ENCODE measurements around the gene TFAP2D. TPM values are rescaled to one million over a fixed set of nuclear protein-coding genes. Genes with fewer than 3 reads are reported as not detected.

The TFAP2D gene
- not detected for total RNA-seq

GRCh38 chr6:50713226-50713625, at the start of gene TFAP2D:
TSS of gene TFAP2D (plus strand) at chr6:50713526. CDS start at chr6:50714056, 530 bp downstream.
- DNase-seq (ENCODE audit: low spot score) (no peak), ATAC-seq (no peak)
- Mint-ChIP-seq H3K27me3 (peaks cover 29 to 58% of the 10 kb centered on the region in 2 donors), H3K36me3 (peaks cover 26% of the 10 kb centered on the region), H3K9me3 (peaks cover 13% of the 10 kb centered on the region), H3K27ac (no peak within 1 kb of the TSS), H3K4me3 (no peak within 1 kb of the TSS), H3K4me1 (ENCODE audit: low read depth in 2 of 2) (no peaks in the 10 kb centered on the region)

GRCh38 chr6:50663806-50664205, 49.5 kb upstream of the TFAP2D start:
- DNase-seq (ENCODE audit: low spot score) (no peak), ATAC-seq (no peak)
- no peak overlapping the region for H3K27ac Mint-ChIP-seq
- H3K4me3 Mint-ChIP-seq: no peak overlapping the region
- H3K9me3 Mint-ChIP-seq: peaks cover under 1% of the 10 kb centered on the region
- H3K4me1 Mint-ChIP-seq (ENCODE audit: low read depth in 2 of 2): no peaks in the 10 kb centered on the region
- H3K27me3 Mint-ChIP-seq: no peaks in the 10 kb centered on the region
- H3K36me3 Mint-ChIP-seq: peaks cover 2% of the 10 kb centered on the region

DNA sequence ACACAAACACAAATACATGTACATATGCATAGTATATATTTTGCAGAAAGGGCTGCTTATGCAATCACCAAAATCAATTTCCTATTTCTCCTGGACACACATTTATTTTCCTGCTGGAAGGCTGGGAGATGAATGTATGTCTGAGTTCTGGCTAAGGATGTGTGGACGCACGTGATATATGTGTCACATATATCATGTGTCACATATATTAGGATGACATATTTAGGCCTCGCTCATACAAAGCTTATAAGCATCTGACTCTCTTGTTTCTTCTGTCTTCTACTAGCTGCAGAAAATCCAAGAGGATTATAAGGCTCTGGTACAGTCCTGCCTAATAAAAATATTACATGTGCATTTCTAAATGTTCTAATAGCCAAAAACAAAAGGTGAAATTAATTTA, 47.2 kb upstream of the TFAP2D start:
- H3K9me3 Mint-ChIP-seq: no peaks in the 10 kb centered on the region
- no peak for ATAC-seq
- H3K27ac Mint-ChIP-seq: no peak overlapping the region
- H3K4me3 Mint-ChIP-seq: no peak overlapping the region
- H3K36me3 Mint-ChIP-seq: no peaks in the 10 kb centered on the region
- no peaks in the 10 kb centered on the region for H3K4me1 Mint-ChIP-seq (ENCODE audit: low read depth in 2 of 2)
- H3K27me3 Mint-ChIP-seq: no peaks in the 10 kb centered on the region
- no peak for DNase-seq (ENCODE audit: low spot score)

DNA sequence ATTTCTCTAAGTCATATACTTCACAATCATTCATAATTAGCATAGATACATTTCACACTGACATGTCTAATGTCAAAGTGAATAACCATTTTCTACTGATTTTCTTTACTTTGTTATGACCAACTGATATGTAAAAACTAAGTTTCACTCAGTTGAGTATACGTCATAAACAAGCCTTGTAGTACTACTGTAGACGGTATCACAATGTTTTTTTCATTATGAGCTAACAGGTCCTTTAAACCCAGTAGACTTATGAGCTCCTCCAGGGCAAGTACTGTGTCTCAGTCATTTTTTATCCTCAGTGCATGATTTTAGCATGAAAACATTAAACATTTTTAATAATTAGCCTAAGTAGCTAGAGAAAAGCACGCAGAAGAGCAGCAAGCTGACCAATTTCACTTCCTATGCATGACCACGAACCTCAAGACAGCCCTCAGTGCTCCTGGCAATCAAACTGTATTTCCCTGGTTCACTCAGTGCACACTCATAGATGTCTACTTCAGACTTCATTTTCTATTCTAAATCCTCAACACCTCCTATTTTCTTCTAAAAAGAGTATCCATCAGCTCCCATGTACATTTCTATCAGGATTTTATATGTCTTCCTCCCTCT, 32.0 kb upstream of the TFAP2D start:
- Mint-ChIP-seq H3K9me3 (peaks cover 17% of the 10 kb centered on the region), H3K36me3 (no peaks in the 10 kb centered on the region), H3K4me1 (ENCODE audit: low read depth in 2 of 2) (no peaks in the 10 kb centered on the region), H3K27me3 (no peaks in the 10 kb centered on the region), H3K4me3 (no peak overlapping the region), H3K27ac (no peak overlapping the region)
- ATAC-seq (no peak), DNase-seq (ENCODE audit: low spot score) (no peak)

DNA sequence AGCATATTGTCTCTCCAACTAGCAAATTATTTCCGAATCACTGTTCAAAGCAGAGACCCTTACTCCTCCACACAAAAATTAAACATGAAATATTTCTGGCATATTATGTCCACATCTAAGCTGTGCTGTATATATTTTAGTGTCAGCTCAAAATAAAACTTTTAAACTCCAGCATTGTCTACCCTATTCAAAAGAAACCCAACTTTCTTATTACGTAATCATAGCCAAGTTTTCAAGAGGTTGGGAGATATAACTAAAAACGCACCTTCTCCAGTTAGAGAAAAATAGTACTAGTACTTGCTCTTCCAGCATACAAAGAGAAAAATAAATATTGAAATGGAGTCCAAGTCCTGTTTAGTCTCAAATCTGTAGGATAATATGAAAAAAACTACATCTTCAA, 24.1 kb upstream of the TFAP2D start:
- no peaks in the 10 kb centered on the region for H3K36me3 Mint-ChIP-seq
- H3K4me1 Mint-ChIP-seq (ENCODE audit: low read depth in 2 of 2): no peaks in the 10 kb centered on the region
- H3K27me3 Mint-ChIP-seq: no peaks in the 10 kb centered on the region
- no peak overlapping the region for H3K27ac Mint-ChIP-seq
- peaks cover 9% of the 10 kb centered on the region for H3K9me3 Mint-ChIP-seq
- no peak for ATAC-seq
- no peak overlapping the region for H3K4me3 Mint-ChIP-seq
- DNase-seq (ENCODE audit: low spot score): no peak

GRCh38 chr6:50691814-50692495, 21.4 kb upstream of the TFAP2D start:
- no peak overlapping the region for H3K27ac Mint-ChIP-seq
- no peak for DNase-seq (ENCODE audit: low spot score)
- H3K36me3 Mint-ChIP-seq: no peaks in the 10 kb centered on the region
- no peak for ATAC-seq
- no peak overlapping the region for H3K4me3 Mint-ChIP-seq
- peaks cover 8% of the 10 kb centered on the region for H3K9me3 Mint-ChIP-seq
- no peaks in the 10 kb centered on the region for H3K4me1 Mint-ChIP-seq (ENCODE audit: low read depth in 2 of 2)
- no peaks in the 10 kb centered on the region for H3K27me3 Mint-ChIP-seq

DNA sequence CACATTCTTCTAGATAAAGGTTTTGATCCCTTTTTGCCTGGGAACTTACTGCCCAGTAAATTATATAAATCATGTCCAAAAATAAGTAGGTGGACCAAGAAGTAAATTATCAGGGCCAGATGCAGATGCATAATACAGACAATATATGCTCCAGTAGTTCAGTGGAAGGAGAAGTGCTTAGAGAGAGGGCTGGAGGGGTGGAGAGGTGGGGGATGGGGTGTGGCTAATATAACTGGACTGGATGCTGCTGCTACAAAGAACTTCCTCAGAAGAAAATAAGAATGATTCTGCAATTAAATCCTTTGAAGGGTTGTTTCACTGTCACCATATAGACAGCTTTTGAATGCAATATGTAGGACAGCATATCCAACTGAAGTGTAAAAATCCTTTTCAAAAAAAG, 14.8 kb upstream of the TFAP2D start:
- no peak for DNase-seq (ENCODE audit: low spot score)
- Mint-ChIP-seq H3K4me3 (no peak overlapping the region), H3K27ac (no peak overlapping the region), H3K9me3 (peaks cover 11% of the 10 kb centered on the region), H3K27me3 (no peaks in the 10 kb centered on the region), H3K4me1 (ENCODE audit: low read depth in 2 of 2) (no peaks in the 10 kb centered on the region), H3K36me3 (peaks cover 2% of the 10 kb centered on the region)
- no peak for ATAC-seq

DNA sequence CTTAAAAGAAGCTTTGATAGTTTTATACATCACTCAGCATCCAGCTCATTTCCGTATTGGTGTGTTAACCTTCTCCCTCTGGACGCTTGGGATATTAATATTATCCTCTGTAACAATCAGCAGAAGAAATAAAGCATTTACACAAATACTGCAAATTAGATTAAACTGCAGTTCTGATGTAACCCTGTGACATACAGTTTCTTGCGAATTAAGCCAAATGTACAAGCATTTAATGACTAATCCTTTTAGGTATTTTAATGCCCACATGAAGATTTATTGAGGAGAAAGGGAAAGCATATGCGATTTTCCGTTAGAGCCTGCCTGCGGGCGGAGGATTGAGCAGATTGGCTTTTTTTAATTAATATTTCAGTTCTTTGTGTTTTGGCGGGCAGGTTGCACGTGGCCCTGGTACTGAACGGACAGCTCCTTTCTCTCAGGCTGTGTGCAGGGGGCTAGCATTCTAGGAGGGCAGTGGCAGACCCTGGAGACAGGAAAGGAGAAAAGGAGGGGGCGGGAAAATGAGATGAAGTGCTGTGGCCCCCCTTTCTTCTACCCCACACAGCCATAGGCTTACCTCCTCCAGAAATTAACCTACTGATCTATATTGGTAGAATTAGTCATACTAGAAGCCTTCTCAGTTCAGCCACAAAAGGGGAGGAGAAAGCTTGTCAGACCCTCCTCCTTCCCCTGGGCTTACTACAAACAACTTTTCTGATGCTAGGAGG, 14.1 kb upstream of the TFAP2D start:
- Mint-ChIP-seq H3K4me3 (no peak overlapping the region), H3K4me1 (ENCODE audit: low read depth in 2 of 2) (no peaks in the 10 kb centered on the region), H3K36me3 (peaks cover 4% of the 10 kb centered on the region), H3K27ac (no peak overlapping the region), H3K9me3 (peaks cover 11% of the 10 kb centered on the region), H3K27me3 (no peaks in the 10 kb centered on the region)
- ATAC-seq: no peak
- no peak for DNase-seq (ENCODE audit: low spot score)

DNA sequence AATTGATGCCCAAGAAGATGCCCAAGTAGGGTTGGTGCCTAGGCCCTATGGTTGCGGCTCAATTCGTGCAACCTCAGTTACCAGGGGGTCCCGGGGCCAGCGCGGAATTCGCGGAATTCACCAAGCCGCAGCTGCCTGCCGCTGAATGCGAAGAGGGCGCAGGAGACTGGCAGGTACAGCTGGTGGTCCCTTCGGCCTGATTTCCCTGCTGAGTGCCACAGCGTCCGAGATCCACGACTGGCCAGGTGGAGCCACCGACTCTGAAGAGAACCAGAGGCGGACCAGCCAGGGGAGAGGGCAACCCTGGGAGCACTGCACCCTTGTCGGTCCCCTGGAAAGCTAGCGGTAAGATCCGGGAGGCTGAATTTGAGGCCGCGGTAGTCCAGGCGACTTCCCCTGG, 6.8 kb upstream of the TFAP2D start:
- peaks cover 22 to 34% of the 10 kb centered on the region in 2 donors for H3K27me3 Mint-ChIP-seq
- no peak overlapping the region for H3K27ac Mint-ChIP-seq
- H3K36me3 Mint-ChIP-seq: peaks cover 18% of the 10 kb centered on the region
- ATAC-seq (no peak), DNase-seq (ENCODE audit: low spot score) (no peak)
- no peaks in the 10 kb centered on the region for H3K4me1 Mint-ChIP-seq (ENCODE audit: low read depth in 2 of 2)
- H3K9me3 Mint-ChIP-seq: peaks cover 13% of the 10 kb centered on the region
- H3K4me3 Mint-ChIP-seq: no peak overlapping the region

DNA sequence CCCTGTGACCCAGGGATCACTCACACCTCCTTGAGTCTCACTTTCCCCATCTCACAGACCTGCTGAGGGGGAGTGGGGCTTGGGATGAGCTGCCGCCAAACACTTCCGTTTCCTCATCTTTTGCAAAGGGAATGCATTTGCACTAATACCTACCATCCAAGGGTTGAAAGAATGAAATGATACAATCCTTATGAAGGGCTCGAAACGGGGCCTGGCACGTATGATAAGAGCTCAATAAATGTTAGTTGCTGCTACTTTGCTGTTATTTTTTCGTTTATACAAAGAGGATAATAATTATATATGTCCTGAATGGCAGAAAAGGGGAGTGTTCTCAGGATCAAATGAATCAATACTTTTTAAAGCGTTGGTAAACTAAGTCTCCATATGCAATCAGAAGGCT, 6.1 kb upstream of the TFAP2D start:
- no peak overlapping the region for H3K4me3 Mint-ChIP-seq
- H3K9me3 Mint-ChIP-seq: peaks cover 13% of the 10 kb centered on the region
- no peak for ATAC-seq
- H3K27me3 Mint-ChIP-seq: peaks cover 22 to 34% of the 10 kb centered on the region in 2 donors
- no peak for DNase-seq (ENCODE audit: low spot score)
- H3K36me3 Mint-ChIP-seq: peaks cover 18% of the 10 kb centered on the region
- H3K27ac Mint-ChIP-seq: no peak overlapping the region
- H3K4me1 Mint-ChIP-seq (ENCODE audit: low read depth in 2 of 2): no peaks in the 10 kb centered on the region

DNA sequence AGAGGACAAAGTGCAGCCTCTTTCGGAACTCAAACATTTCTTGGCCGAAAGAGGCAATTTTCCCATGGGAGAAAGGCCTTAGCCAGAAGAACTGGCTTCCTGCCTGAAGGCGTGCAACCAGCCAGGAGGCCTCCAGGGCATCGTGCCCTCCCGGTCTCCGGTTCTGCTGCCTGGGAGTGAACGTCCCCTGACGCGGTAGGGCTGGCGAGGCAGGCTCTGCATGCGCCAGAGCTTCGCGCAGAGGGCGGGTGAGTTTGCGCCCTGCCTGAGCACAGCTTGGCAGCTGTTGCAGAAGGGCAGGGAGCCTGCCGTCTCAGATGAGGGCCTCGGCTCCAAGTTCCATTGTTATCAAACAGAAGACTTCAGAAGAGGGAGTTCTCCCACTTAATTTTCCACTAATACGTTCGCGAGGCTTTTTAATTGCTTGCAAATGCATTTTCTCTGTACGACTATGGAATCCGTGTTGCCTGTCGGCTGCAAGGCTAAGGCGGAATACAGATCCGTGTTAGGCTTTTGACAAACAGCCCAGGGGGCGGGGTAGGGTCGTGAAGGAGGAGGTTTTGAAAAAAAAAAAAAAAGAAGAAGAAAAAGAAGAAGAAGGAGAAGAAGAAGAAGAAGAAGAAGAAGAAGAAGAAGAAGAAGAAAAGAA, 5.5 kb upstream of the TFAP2D start:
- DNase-seq (ENCODE audit: low spot score): no peak
- no peak overlapping the region for H3K4me3 Mint-ChIP-seq
- no peak for ATAC-seq
- no peak overlapping the region for H3K27ac Mint-ChIP-seq
- H3K9me3 Mint-ChIP-seq: peaks cover 13% of the 10 kb centered on the region
- H3K36me3 Mint-ChIP-seq: peaks cover 18% of the 10 kb centered on the region
- peaks cover 22 to 39% of the 10 kb centered on the region in 2 donors for H3K27me3 Mint-ChIP-seq
- H3K4me1 Mint-ChIP-seq (ENCODE audit: low read depth in 2 of 2): no peaks in the 10 kb centered on the region

- no peak for DNase-seq (ENCODE audit: low spot score)
- Mint-ChIP-seq H3K27ac (no peak overlapping the region), H3K4me1 (ENCODE audit: low read depth in 2 of 2) (no peaks in the 10 kb centered on the region), H3K27me3 (peaks cover 26 to 49% of the 10 kb centered on the region in 2 donors), H3K9me3 (peaks cover 13% of the 10 kb centered on the region), H3K36me3 (peaks cover 18% of the 10 kb centered on the region), H3K4me3 (no peak overlapping the region)
- ATAC-seq: no peak
Observed at GRCh38 chr6:50708664-50709365, 4.5 kb upstream of the TFAP2D start.

- H3K36me3 Mint-ChIP-seq: peaks cover 23% of the 10 kb centered on the region
- ATAC-seq: no peak
Observed at GRCh38 chr6:50709366-50709734, 4.0 kb upstream of the TFAP2D start.

More at GRCh38 chr6:50709366-50709734, 4.0 kb upstream of the TFAP2D start:
- Mint-ChIP-seq H3K27ac (no peak overlapping the region), H3K27me3 (peaks cover 30 to 54% of the 10 kb centered on the region in 2 donors), H3K4me1 (ENCODE audit: low read depth in 2 of 2) (no peaks in the 10 kb centered on the region), H3K4me3 (no peak overlapping the region), H3K9me3 (peaks cover 13% of the 10 kb centered on the region)
- DNase-seq (ENCODE audit: low spot score): no peak
